GM12878 (cell line): ENCODE measurements around the gene NFE2L3. TPM values are rescaled to one million over a fixed set of nuclear protein-coding genes. Genes with fewer than 3 reads are reported as not detected.

Experiments
- ATAC-seq: fragments of 200-7000 bp; cut with Tn5 transposase; 3 replicates; pipeline ENCODE4 v1.9.1; 2020; ENCODE audit warnings: mild to moderate bottlenecking, moderate library complexity
- BruUV-seq: library from RNA; stranded (reverse); fragments of 400-500 nt; replicated peaks from 2 replicates; lab custom pipeline; 2021; lab: Mats Ljungman, UMichigan
- CTCF ChIA-PET: fragments of 300-600 bp; sonication (Branson Sonifier 250); formaldehyde crosslinking; extraction: SDS; loops from one replicate; lab custom pipeline; 2021; ENCODE audit warnings: inconsistent platforms; lab: Yijun Ruan, JAX
- POLR2A ChIA-PET: fragments of 350-600 bp; formaldehyde crosslinking; extraction: SDS; loops from one replicate; lab custom pipeline; 2021; ENCODE audit warnings: inconsistent platforms; lab: Charles Lee
- RAD21 ChIA-PET: fragments of 300-600 bp; sonication (Branson Sonifier 250); formaldehyde crosslinking; loops from one replicate; lab custom pipeline; 2023; ENCODE audit warnings: antibody characterized with exemption; ENCODE audit not compliant: unreplicated experiment; lab: Charles Lee
- SMC1A ChIA-PET: fragments of 300-600 bp; sonication (Branson Sonifier 250); formaldehyde crosslinking; loops from one replicate; lab custom pipeline; 2023; ENCODE audit not compliant: unreplicated experiment, uncharacterized antibody; lab: Charles Lee
- DNase-seq: peaks from one replicate; pipeline ENCODE4 v3.0.0-alpha.2; 2011; ENCODE audit warnings: low read depth, low spot score
- FAIRE-seq: peaks from 3 replicates; lab custom pipeline; 2011; peaks lifted over from hg19 to GRCh38; lab: Jason Lieb, UNC
- H2AFZ ChIP-seq: 2 replicates; pipeline ENCODE4 v1.6.0; 2011; ENCODE audit warnings: low read depth, low read length, control low read depth; ENCODE audit not compliant: control insufficient read depth
- H3K27ac ChIP-seq: 2 replicates; pipeline ENCODE4 v1.5.1; 2011; ENCODE audit warnings: control low read depth; ENCODE audit not compliant: control insufficient read depth, insufficient read depth
- H3K27me3 ChIP-seq, 2 experiments: replicated peaks in 1 of 2; 2 replicates each; pipeline versions ENCODE4 v1.6.0 to v1.6.1; 2011; ENCODE audit warnings: low read length in 1 of 2; ENCODE audit not compliant: control insufficient read depth in 2 of 2, insufficient read depth in 2 of 2
- H3K36me3 ChIP-seq, 2 experiments: 2 replicates each; pipeline ENCODE4 v1.5.1; 2011; ENCODE audit warnings: low read length in 1 of 2; ENCODE audit not compliant: control insufficient read depth in 2 of 2, insufficient read depth in 2 of 2
- H3K4me1 ChIP-seq: 2 replicates; pipeline ENCODE4 v1.6.1; 2011; ENCODE audit warnings: mild to moderate bottlenecking, low read length, moderate library complexity, mixed read lengths; ENCODE audit not compliant: control insufficient read depth, insufficient read depth
- H3K4me2 ChIP-seq: 2 replicates; pipeline ENCODE4 v1.6.0; 2011; ENCODE audit warnings: control low read depth; ENCODE audit not compliant: control insufficient read depth, insufficient read depth
- H3K4me3 ChIP-seq: fragments of 200-600 bp; sonication (generic); 2 replicates; pipeline ENCODE4 v1.5.1; 2016
- H3K79me2 ChIP-seq: 2 replicates; pipeline ENCODE4 v1.6.0; 2011; ENCODE audit warnings: low read length; ENCODE audit not compliant: control insufficient read depth, insufficient read depth
- H3K9ac ChIP-seq: 2 replicates; pipeline ENCODE4 v1.8.0; 2011; ENCODE audit warnings: low read length, control low read depth, mixed read lengths; ENCODE audit not compliant: control insufficient read depth, insufficient read depth
- H3K9me3 ChIP-seq: replicated peaks from 3 replicates; pipeline ENCODE4 v1.5.1; 2011; ENCODE audit warnings: mild to moderate bottlenecking, low read length; ENCODE audit not compliant: control insufficient read depth, insufficient read depth
- H4K20me1 ChIP-seq: 2 replicates; pipeline ENCODE4 v1.6.0; 2011; ENCODE audit not compliant: control insufficient read depth, insufficient read depth
- CHD1 ChIP-seq: IDR thresholded peaks from 2 replicates; pipeline ENCODE4 v1.6.1; 2012; ENCODE audit warnings: low read depth, low read length, improper control_type of control experiment
- FOS ChIP-seq: IDR thresholded peaks from 3 replicates; pipeline ENCODE4 v1.6.1; 2011; ENCODE audit warnings: borderline replicate concordance; ENCODE audit not compliant: insufficient read length; ENCODE audit errors: extremely low read depth
- IKZF2 ChIP-seq, 2 experiments: fragments of 450-650 bp; IDR thresholded peaks; 2 replicates each; pipeline ENCODE4 v1.6.1; 2017; ENCODE audit warnings: mild to moderate bottlenecking in 2 of 2, moderate library complexity in 2 of 2
- MEF2A ChIP-seq: IDR thresholded peaks from 2 replicates; pipeline ENCODE4 v1.6.1; 2011; ENCODE audit warnings: low read depth, mild to moderate bottlenecking, low read length, moderate library complexity; ENCODE audit not compliant: insufficient read depth
- MXI1 ChIP-seq: fragments of 150-350 bp; IDR thresholded peaks from 2 replicates; pipeline ENCODE4 v1.6.1; 2011; ENCODE audit warnings: low read depth, mild to moderate bottlenecking, inconsistent platforms, low read length, improper control_type of control experiment
- NFXL1 ChIP-seq: fragments of 450-650 bp; IDR thresholded peaks from 2 replicates; pipeline ENCODE4 v1.6.1; 2017; ENCODE audit warnings: antibody characterized with exemption, mild to moderate bottlenecking, borderline replicate concordance
- POLR2AphosphoS2 ChIP-seq: IDR thresholded peaks from 2 replicates; pipeline ENCODE4 v1.6.1; 2011; ENCODE audit warnings: low read depth, mild to moderate bottlenecking, low read length, improper control_type of control experiment, moderate library complexity
- POLR2AphosphoS5 ChIP-seq: IDR thresholded peaks from 2 replicates; pipeline ENCODE4 v1.6.1; 2011; ENCODE audit warnings: mild to moderate bottlenecking, low read length, inconsistent platforms
- SMAD5 ChIP-seq: IDR thresholded peaks from 2 replicates; pipeline ENCODE4 v1.6.1; 2016; ENCODE audit warnings: antibody characterized with exemption, low read depth
- SUPT20H ChIP-seq: IDR thresholded peaks from 2 replicates; pipeline ENCODE4 v1.6.1; 2011; ENCODE audit warnings: low read depth, mild to moderate bottlenecking, low read length, moderate library complexity, borderline replicate concordance; ENCODE audit not compliant: control insufficient read depth
- TCF12 ChIP-seq: IDR thresholded peaks from 2 replicates; pipeline ENCODE4 v1.6.1; 2011; ENCODE audit warnings: low read depth, mild to moderate bottlenecking, low read length
- TCF3 ChIP-seq: IDR thresholded peaks from 2 replicates; pipeline ENCODE4 v1.6.1; 2012; ENCODE audit warnings: low read depth, mild to moderate bottlenecking, low read length, borderline replicate concordance; ENCODE audit not compliant: insufficient read depth
- WGBS: methylation state at CpG from one replicate; pipeline ENCODE4 v1.1.6; 2016; ENCODE audit warnings: low lambda C conversion rate; ENCODE audit not compliant: insufficient replicate concordance, insufficient coverage; ENCODE audit errors: missing lambda C conversion rate; 5-methylcytosine and 5-hydroxymethylcytosine counted together
- in situ Hi-C: fragments of 300-500 bp; cut with MboI; formaldehyde crosslinking; loops from 9 replicates; pipeline ENCODE4 v1.14.3; 2018; ENCODE audit warnings: mixed read lengths
- intact Hi-C: fragments of 100-400 bp; cut with micrococcal nuclease; formaldehyde crosslinking; loops from one replicate; pipeline ENCODE4 v1.14.2; 2022; ENCODE audit not compliant: unreplicated experiment
- polyA plus RNA-seq, 11 experiments: library from polyadenylated mRNA; depleted of rRNA in 4 of 11; unstranded in 6 of 11; stranded (reverse) in 5 of 11; fragments of >200 nt; fragmentation: Nextera tagmentation in 4 of 11; fragmentation: Illumina TruSeq in 1 of 11; extraction: Ambion mirVana in 4 of 11; extraction: Trizol in 1 of 11; gene quantifications; 1 replicate in 1 of 11; 2 replicates in 10 of 11; pipeline versions ENCODE4 v1.2.1 to v1.2.3, GENCODE V29; 2011 to 2016; ENCODE audit warnings: inconsistent platforms in 2 of 11, missing spikeins in 2 of 11, low read depth in 1 of 11
- total RNA-seq, 4 experiments: library from RNA; depleted of rRNA in 3 of 4; stranded (reverse); fragments of >200 nt in 3 of 4; fragmentation: Illumina TruSeq in 1 of 4; extraction: Trizol in 1 of 4; gene quantifications; 2 replicates each; pipeline versions ENCODE4 v1.2.1 to v1.2.3, GENCODE V29; 2013 to 2021

Gene NFE2L3
- total and polyA plus RNA-seq, 10 of the 15 experiments (the other 5 are each of a cell fraction or from before 2014, with no cell fraction given): 4.4 to 34.9 (median 13.0) TPM

DNA sequence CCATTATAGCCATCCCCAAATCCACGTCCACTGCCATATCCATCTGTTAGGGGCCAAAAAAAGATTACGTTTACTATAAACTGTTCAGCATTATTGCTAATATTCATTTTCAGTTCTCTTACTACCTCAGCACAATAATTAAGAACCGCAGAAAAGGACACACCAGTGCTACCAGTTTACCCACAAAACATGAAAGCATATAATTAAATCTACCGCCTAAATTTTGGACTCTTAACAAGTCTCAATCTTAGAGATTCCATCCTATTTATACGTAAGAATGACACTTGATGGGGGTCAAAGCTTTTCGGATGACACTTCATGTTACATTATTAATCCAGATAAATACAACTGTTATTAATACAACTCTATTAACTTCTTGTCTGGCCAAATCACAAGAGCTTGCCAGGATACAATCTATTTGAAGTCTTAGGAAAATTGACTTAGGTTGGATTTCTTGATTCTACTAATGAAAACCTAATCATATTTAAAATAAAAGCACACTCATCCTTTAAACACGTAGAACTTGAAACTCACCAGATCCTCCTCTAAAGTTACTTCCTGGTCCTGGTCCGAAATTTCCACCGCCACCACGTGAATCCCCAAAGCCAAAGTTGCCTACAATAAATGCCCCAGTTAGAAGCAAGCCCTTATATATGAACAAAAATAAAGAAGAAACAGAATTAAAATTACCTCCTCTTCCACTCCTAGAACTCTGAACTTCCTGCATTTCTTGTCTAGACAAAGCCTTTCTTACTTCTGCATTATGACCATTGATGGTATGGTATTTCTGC is 44.1 kb downstream of the NFE2L3 start:
- H3K4me1 ChIP-seq: peaks cover 25% of the 10 kb centered on the region
- ChIA-PET RAD21 (interaction anchor here (1.2 to 12.7 kb wide), 9 partner anchors 29 to 303 kb away, joined by 6 to 164 read pairs (median 15); partner anchors contain the start of gene NFE2L3), POLR2A (interaction anchor here (0.6 to 12.7 kb wide), 8 partner anchors 13 to 908 kb away, joined by 3 to 206 read pairs (median 6); partner anchors contain the start of gene NFE2L3), SMC1A (interaction anchor here (0.8 to 11.0 kb wide), 14 partner anchors 8 to 303 kb away, joined by 3 to 198 read pairs (median 22); partner anchors contain the start of gene NFE2L3), CTCF (interaction anchor here (2.6 to 13.1 kb wide), 7 partner anchors 29 to 302 kb away, joined by 9 to 203 read pairs (median 37); partner anchors contain the start of gene NFE2L3)
- in situ Hi-C loops: loop anchor here (5.0 to 10.0 kb wide), 3 partner anchors 169 to 304 kb away; no protein-coding TSS in a partner anchor
- H3K27ac ChIP-seq: no peak overlapping the region
- peaks cover 8% of the 10 kb centered on the region for H4K20me1 ChIP-seq
- H3K36me3 ChIP-seq: peaks cover 7 to 46% of the 10 kb centered on the region in 2 experiments
- H3K9me3 ChIP-seq: no peaks in the 10 kb centered on the region; the same call in 2 of the 3 replicates
- H3K9ac ChIP-seq: peak overlapping the region; percentile 13; the same call in 1 of the 2 replicates
- no peak for DNase-seq
- H3K27me3 ChIP-seq: no peaks in the 10 kb centered on the region
- no peak for FAIRE-seq
- peaks cover 95% of the 10 kb centered on the region for H3K79me2 ChIP-seq
- TF ChIP-seq CHD1 (no peak), POLR2AphosphoS2 (0 out of 2 replicates have a peak, but pooled peaks have one; percentile 45), SMAD5 (no peak), MEF2A (no peak), FOS (no peak), SUPT20H (no peak), IKZF2 (IDR thresholded peaks at IDR 0.05) (no peak), POLR2AphosphoS5 (peak; percentile 51; the same call in 1 of the 2 replicates), NFXL1 (no peak), MXI1 (peak; percentile 56; the same call in 1 of the 2 replicates), TCF3 (no peak), TCF12 (no peak)
- H3K4me3 ChIP-seq: peak overlapping the region; percentile 67
- no TSS peak for BruUV-seq
- intact Hi-C loops: no loop called here
- 11% methylated on average over 10 of the region's 10 CpGs for WGBS
- peak overlapping the region; percentile 70 for H3K4me2 ChIP-seq
- H2AFZ ChIP-seq: no peak overlapping the region
- ATAC-seq: no peak
